NCI-H510A treated with DMSO at 0.1 percent for 48 hours (cell line): ENCODE measurements around the gene OMP.
A peak's percentile ranks its signal among the peaks of the same experiment; 100 is the strongest.

Experiments used
- DNase-seq: peaks from one replicate; lab custom pipeline; 2025; lab: John Stamatoyannopoulos, UW

Gene OMP

DNA sequence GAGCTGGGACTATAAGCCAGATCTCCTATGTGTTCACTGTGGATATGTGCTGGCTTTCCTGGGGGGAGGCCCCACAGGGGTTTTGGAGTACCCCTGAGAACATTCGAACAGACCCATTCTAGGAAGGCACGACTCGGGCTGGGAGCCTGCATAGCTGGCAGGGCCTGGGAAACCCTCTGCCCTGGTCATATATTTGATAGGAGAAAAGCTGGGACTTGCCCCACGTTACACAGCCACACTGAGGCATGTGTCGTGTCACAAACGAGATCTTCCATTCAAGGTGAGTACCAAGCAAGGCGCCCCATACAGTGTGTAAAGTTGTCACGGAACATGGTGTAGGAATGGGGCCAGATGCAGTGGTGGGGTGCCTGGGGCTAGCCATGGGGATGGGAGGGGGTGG, 36.6 kb downstream of the OMP start:
- no peak for DNase-seq

DNA sequence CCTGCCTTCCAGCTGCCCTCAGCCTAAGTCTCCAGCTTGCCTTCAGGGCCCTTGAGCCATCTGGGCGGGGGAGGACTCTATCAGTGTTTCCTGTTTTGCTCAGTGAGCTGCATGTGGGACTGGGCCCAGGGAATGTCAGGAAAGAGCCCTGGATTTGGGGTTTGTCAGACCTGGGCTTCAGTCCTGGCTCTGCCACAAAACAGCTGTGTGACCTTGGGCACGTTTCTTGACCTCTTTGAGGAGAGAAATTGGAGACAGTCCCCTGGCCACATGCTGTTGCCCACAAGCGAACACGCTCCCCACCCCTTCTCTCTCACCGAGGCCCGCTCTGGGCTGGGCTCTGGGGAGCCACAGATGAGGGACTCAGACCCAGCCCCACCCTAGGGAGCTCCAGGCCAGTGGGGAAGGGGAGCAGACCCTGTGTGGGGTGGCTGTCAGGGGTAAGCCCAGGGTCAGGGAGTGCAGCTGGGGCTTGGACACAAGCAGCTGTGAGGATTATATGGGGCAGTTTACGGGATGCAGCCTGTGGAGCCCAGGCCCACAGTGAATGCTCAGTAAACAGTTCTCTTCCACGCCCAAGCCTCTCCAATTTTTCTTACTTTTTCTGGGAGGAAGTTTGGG, 37.7 kb downstream of the OMP start:
- peak; percentile 25 for DNase-seq

DNA sequence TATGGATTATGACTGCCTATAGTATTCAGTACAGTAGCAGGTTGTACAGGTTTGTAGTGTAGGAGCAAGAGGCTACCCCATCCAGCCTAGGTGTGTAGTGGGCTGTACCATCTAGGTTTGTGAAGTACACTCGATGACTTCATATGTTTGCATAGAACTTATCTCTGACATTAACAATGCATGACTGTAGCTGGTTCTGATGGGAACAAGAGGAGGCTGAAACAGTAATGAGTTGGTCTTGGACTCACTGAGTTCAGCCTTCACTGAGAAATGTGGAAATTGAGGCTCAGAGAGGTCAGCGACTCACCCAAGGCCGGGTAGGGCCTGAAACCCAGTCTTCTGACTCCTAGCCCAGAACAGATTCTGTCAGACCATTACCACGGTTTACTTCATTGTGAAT, 38.4 kb downstream of the OMP start:
- peak; percentile 92 for DNase-seq

DNA sequence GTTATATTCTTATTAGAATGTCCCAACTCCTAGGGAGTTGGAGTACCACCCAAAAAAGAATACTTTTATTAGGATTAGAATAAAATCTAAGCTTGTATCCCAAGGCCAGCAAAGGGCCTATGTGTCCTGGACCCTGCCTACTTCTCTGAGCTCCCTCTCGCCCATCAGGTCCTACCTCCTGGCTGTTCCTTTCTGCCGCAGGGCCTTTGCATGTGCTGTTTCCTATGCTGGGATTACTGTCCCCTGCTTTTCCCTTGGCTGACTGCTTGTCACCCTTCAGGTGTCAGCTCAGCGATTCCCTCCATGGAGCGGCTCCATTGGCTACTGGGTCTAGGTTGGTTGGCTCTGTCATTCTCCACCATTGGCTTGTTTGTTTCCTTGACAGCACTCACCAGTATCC, 38.8 kb downstream of the OMP start:
- no peak for DNase-seq

DNA sequence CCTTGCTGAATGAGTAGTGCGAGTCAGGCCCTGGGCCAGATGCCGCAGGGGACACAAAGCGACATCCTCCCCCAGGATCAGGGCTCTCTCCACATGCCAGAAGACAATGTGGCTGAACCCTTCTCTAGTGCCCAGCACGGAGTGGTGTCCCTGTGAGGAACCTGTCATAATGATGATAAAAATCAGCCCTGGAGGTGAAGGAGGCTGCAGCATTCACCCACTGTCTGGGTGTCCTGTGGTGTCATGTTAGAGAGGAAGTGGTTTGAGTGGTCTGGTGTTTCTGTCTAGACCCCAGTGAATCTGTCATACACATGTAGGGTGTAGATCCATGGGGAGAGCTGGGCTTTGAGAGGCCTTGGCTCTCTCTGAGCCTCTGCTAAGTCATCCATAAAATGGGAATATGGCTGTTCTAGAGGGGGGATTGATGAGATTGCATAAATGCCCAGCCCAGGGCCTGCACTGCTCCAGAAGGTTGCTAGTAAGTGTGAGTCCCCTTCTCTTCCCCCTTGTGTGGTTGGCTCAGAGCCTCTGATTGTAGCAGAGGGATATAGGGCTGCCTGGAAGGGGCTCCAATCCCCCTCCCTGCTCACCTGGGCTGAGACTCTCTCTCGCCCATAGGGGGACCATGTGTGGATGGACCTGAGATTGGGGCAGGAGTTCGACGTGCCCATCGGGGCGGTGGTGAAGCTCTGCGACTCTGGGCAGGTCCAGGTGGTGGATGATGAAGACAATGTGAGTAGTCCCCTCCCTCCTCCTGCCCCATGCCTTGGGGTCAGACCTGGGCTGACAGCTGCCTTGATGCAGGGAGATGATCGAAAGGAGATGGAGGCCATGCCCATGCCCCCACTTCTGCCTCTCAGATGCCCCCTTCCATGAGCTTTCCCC, 39.7 kb downstream of the OMP start:
- DNase-seq: no peak

DNA sequence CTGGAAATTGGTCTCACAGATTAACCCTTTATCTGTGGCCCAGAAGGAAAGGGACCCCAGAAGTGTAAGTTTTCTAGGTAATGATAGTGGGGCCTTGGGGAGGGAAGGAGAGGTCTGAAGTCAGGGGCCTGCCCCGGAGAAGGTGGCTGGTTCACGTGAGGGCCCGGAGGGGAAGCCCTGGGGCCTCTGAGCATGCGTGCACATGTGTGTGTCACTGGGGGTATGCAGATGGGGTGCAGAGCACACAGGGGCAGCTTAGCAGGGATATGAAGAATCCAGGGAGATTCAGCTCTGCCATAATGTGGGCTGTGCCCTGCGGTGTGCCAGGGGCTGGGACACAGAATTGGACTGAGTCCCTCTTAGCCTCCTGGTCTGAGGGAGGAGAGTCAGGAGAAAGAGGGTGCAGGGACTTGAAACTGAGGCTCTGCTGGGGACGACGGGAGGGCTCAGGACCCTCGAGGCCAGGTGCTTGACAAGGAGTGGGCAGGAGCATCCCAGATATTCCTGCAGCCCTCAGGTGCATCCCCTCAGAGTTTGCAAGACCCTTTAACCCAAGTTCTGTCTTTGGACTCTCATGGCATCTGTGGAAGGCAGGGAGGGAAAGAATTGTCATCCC, 40.9 kb downstream of the OMP start:
- DNase-seq: no peak

DNA sequence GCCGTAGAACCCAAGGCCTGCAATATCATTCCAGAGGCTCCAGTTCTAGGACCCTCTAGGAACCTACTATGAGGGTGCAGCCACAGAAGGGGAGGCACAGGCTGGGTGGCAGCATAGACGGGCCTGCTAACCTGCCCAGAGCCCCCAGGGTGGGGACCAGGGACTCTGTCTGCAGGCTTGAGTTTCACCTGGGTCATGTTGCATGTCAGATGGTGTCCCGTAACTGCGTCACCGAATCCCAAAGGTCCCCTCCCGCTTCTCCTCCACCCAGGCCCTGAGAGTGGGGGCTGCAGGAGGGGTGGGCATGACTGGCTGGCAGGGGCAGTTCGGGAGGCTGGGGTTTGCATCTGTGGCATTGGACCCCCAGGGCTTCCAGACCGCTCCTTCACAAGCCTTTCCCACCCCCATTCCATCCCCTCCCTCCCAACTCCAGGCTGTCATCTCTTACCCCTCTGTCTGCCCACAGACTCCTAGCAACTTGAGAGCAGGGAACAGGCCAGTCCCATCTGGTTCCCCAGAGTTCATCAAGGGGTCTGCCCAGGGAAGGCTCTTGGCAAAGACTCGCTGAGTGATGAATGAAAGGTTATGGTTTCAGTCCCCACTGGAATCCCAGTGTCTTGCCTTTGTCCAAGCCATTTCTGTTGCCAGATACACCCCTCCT, 41.7 kb downstream of the OMP start:
- no peak for DNase-seq

DNA sequence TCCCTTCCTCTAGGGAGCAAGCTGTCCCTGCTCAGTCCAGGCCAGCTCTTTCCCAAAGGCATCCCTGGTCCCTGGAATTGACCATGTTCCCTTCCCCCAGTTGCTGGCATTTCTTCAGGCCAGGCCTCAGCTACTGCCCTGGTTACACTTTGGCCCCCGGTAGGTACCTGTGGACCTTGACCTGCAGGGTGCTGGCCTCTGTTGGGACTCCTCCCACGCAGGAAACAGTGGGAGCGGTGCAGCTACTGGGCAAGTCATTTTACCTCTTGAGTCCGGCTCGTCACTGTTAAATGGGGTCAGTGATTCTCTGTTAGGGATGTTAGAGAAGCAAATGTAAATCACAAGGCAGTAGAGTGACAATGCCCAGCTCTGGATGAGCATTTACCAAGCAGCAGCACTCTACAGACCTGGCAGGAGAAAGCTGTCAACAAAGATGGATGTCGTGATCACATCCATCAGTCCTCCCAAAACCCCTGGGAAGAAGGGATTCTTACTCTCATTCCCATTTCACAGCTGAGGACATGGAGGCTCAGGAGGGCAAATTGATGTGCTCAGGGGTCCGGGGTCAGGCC, 42.3 kb downstream of the OMP start:
- no peak for DNase-seq

DNA sequence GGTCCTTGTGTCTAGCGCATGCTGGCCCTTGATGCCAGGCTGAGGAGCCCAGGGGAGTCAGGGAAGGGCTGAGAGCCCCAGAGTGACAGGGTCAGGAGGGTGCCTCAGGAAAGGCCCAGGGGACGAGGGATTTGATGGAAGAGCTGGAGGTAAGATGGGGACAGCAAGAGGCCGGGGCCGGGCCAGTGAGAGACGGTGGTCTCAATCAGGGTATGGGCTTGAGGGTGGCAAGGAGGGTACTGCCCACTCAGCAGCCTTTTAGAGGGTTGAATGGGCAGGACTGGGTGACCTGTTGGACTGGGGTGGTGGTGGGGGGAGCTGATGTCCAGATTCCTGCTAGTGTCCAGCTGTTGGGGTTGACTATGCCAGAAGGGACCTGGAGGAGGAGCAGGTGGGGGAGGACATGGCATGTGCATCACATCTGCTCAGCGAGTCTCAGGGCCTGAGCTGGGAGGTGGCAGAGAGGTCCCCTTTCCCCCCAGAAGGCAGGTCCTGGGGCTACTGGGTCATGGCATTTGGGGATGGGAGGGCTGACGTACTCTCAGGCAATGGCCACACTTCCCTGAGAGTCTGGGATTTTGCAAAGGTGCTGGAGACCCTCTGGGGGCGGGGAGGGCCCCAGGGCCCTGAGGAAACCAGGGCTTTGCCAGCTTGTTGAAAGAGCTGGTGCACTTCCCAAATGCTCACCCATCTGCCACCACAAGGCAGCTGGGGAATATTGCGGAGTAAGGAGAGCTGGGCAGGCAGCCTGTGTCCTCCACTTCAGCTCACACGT, 43.8 kb downstream of the OMP start:
- no peak for DNase-seq

DNA sequence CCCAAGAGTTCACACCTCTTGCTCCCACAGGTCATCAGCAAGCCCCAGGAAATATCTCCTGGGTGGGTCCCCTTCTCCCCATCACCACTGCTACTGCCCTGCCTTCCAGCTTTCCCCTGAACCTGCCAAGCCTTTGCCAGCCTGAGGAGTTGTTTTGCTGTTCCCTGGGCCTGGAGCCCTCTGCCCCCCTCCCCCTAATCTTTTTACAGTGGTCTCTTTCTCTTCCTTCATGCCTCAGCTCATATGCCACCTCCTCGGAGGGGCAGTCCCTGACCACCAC, 44.3 kb downstream of the OMP start:
- DNase-seq: no peak

DNA sequence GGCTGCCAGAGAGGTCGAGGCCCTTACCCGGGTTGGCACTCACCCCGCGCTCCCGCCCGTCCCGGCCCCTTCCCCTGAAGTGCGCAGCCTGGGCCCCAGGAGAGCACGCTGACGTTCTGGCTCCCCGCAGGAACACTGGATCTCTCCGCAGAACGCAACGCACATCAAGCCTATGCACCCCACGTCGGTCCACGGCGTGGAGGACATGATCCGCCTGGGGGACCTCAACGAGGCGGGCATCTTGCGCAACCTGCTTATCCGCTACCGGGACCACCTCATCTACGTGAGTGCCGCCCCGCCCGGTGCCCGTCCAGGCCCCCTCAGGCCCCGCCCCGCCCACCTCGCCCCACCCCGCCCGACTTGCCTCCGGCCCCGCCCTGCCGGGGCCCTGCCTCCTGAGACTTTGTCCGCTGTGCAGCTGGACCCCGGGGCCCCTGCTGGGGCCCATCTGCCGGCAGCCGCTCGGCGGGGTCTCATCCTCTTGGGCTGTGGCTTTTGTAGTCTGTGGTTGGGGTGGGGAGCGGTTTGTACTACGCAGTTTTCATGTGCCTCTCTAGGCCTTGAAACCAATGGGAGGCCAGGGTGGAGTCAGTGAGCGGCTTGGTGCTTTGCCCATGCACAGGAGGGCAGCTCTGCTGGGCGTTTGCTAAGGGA, 45.2 kb downstream of the OMP start:
- no peak for DNase-seq

DNA sequence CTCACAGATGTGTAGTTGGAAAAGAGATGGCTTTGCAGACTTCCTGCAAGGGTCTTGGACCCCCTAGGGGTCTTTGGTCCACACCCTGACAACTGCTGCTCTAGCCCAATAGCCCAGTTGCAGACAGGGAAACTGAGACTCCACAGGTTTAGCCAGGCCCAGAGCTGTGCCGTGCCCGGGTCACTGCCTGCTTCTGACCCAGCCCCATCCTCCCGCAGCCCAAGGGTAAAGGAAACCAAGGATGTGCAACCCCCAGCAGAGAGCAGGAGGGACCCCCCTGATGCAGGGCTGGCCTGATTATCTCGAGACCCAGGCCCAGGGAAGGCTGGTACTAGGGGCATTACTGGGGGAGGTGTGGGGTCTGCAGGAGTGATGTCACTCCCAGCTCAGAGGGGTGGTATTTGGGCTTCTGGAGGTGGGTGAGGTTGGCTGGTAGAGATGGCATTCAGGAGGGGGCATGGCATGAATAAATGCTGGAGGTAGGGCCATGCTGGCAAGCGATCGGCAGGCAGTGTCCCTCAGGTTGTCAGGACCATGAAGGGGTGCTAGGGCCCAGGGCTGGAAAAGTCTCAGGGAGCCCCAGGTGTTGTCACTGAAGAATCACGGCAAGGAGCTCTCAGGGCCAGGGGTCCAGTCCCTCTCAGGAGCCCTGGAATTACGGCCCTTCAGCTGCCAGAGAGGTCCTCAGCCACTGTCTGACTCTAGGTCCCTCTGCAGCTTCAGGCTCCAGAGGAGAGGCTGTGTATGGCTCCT, 46.5 kb downstream of the OMP start:
- DNase-seq: no peak

DNA sequence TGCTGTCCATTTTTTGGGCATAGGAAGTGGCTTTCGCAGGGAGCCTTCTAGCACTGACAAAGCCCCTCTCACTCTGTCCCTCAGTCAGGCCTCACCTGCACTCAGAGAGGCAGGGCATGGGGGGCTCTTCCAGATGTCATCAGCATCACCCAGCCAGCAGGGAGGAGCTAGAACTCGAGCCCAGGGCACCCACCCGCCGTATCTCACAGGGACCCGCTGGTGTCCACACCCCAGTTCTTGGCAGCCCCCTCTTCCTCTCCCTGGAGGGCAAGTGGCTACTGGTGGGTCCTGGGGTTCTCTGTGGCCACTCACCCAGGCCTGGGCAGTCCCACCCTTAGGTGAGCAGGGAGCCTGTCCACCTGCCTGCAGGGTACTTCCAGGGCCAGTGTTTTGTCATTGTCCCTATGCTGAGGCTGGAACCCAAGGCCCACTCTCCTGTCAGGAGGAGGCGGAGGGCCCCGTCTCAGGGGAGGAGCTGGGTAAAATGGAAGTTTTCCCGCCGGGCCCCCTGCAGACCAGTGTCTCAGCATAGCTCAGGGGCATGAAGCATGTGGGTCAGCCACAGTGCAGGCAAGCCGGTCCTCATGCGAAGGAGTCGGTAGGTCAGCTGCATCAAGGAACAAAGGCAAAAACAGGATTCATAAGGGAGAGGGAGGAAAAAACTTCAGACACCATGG, 47.2 kb downstream of the OMP start:
- no peak for DNase-seq

DNA sequence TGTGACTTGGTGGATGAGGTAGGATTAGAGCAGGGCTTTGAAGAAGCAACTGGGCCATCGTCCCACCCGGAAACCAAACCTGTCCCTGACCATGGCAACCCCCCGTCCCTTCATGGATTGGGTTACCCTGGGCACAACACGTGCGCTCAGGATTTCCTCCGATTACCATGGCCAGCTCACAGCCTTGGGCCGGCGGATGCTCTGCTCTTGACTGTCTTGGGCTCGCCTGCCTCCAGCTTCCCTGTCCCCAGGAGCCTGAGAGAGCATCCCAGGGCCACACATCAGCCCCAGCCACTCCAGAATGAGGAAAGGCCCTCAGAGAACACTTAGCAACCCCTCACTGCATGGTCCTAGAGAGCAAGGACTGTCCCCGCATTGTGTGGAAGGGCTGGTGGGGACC, 48.2 kb downstream of the OMP start:
- DNase-seq: no peak

DNA sequence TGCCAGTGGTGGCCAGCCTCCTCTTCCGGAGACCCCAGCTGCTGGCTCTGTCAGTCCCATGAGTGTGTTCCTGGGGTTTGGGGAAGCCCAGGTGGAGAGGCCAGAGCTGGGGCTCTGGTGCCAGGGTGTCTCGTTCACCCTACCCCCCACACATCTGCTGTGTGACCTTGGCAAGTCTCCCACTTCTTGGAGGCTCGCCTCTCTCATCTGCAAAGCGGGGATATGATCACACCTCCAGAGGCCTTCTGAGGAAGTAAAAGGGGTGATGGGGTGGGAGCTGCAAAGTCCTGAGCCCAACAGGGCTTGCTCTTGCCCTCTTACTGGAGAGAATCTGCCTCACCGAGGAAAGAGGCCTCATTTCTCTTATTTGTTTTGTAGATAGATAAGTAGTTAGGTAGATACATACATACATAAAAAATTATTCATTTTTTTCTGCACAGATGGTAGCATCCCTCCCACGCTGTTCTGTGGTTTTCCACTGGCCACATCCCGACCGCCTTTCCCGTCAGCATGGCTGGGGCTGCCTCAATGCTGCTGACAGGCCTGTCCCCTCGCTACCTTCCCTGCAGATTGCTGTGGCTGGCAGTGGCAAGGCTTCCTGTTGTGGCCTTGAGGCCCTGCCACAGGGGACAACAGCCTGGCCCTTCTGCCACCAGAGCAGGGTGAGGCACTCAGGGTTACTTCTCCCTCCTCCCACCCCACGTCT, 49.3 kb downstream of the OMP start:
- no peak for DNase-seq

DNA sequence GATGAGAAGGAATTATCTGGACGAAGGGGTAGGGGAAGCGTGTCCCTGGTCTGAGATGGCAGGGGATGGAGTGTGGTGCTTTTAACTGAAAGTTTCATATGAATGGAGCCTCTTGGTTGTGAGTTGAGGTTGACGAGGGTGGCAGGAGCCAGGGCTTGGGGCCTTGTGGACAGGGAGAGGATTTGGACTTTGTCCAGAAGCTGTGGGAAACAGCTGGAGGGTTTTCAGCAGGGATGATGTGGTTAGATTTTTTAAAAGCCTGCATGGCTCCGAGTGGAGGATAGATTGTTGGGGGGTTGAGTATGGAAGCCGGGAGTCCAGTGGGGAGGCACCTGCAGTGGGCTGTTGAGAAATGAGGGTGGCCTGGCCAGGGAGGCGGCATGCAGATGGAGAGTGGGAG, 50.2 kb downstream of the OMP start:
- no peak for DNase-seq
